ENCODE data around the gene EBI3.
"Not testable (repeated sequence)": the region's sequence is repeated elsewhere in the genome, so short reads cannot be mapped to it uniquely, and the experiment has no call there.

Gene EBI3

DNA sequence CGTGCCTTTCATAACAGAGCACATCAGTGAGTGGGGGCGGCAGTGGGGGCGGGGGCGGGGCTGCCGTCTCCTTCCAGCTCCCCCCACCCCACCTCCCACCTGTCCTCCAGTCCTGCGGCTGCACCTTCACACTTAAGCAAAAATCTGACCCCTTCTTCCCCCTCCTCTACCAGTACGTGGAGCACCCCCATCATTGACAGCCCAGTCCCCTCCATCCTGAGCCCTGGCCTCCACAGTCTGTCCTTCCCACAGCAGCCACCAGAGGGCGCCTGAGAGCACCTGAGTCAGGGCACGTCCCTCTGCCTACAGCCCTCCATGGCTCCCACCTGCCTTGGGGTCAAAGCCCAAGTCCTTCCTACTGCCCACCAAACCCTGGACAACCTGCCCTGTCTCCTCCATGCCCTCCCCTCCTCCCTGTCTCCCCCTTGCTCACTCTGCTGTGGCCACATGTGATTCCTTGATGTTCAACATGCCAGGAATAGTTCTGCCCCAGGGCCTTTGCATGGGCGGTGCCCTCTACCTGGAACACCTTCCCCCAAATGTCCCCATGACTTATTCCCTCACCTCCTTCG, 4.0 kb downstream of the EBI3 start:
- no peak overlapping the region for H3K4me3 ChIP-seq (ENCODE audit: insufficient read depth, low read depth, low read length, poor library complexity, severe bottlenecking)
- peaks cover 14% of the 10 kb centered on the region for H3K27me3 ChIP-seq (replicated peaks; ENCODE audit: control insufficient read depth, insufficient read depth, low read length, poor library complexity, severe bottlenecking)
- peak; percentile 22 to 50 (median 36) for DNase-seq

DNA sequence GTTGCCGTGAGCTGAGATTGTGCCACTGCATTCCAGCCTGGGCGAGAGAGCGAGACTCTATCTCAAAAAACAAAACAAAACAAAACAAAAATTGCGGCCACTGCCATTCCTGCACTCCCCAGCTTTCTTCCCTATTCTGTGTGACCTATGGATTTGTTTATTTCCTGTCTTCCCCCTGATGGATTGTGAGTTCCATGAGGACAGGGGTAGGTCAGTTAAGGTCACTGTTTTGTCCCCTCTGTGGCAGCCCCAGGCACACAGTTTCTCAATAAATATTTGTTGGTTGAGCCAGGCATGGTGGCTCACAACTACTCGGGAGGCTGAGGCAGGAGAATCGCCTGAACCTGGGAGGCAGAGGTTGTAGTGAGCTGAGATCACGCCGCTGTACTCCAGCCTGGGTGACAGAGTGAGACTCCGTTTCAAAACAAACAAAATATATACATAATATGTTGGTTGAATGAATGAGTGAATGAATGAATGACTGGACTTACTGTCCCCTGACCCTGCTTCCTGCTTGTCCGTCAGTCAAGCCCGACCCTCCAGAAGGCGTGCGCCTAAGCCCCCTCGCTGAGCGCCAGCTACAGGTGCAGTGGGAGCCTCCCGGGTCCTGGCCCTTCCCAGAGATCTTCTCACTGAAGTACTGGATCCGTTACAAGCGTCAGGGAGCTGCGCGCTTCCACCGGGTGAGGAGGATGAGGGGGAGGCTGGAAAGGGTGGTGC, 5.0 kb downstream of the EBI3 start:
- no peaks in the 10 kb centered on the region for H3K36me3 ChIP-seq (ENCODE audit: control insufficient read depth, insufficient read depth, low read length)
- no peaks in the 10 kb centered on the region for H3K9me3 ChIP-seq (ENCODE audit: control insufficient read depth, low read length)
- H3K27me3 ChIP-seq (replicated peaks; ENCODE audit: control insufficient read depth, insufficient read depth, low read length, poor library complexity, severe bottlenecking), result peaks cover 10% of the 10 kb centered on the region
- H3K4me3 ChIP-seq (ENCODE audit: insufficient read depth, low read depth, low read length, poor library complexity, severe bottlenecking), result no peak overlapping the region
- DNase-seq, result no peak
- no peaks in the 10 kb centered on the region for H3K4me1 ChIP-seq (ENCODE audit: control insufficient read depth, insufficient read depth, low read length, poor library complexity, severe bottlenecking)
- no peak overlapping the region for H3K27ac ChIP-seq (ENCODE audit: insufficient read depth, low read length, poor library complexity, severe bottlenecking)

More for the DNA sequence above, 4.0 kb downstream of the EBI3 start:
- Histone ChIP-seq H3K36me3 (ENCODE audit: control insufficient read depth, insufficient read depth, low read length) (no peaks in the 10 kb centered on the region), H3K27ac (ENCODE audit: insufficient read depth, low read length, poor library complexity, severe bottlenecking) (no peak overlapping the region), H3K4me1 (ENCODE audit: control insufficient read depth, insufficient read depth, low read length, poor library complexity, severe bottlenecking) (no peaks in the 10 kb centered on the region), H3K9me3 (ENCODE audit: control insufficient read depth, low read length) (no peaks in the 10 kb centered on the region)

DNA sequence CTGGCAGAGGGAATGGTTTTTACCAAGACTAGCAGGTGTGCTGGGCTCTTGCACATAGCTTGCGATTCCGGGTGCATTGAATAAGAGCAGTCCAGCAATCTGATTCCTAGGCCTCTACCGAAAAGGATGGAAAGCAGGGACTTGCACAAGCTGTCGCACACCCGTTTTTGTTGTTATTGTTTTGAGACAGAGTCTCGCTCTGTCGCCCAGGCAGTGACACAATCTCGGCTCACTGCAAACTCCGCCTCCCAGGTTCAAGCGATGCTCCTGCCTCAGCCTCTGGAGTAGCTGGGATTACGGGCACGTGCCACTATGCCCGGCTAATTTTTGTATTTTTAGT, 5.5 kb downstream of the EBI3 start:
- Histone ChIP-seq H3K4me3 (ENCODE audit: insufficient read depth, low read depth, low read length, poor library complexity, severe bottlenecking) (no peak overlapping the region), H3K9me3 (ENCODE audit: control insufficient read depth, low read length) (no peaks in the 10 kb centered on the region), H3K27me3 (replicated peaks; ENCODE audit: control insufficient read depth, insufficient read depth, low read length, poor library complexity, severe bottlenecking) (peaks cover 4% of the 10 kb centered on the region), H3K27ac (ENCODE audit: insufficient read depth, low read length, poor library complexity, severe bottlenecking) (no peak overlapping the region), H3K36me3 (ENCODE audit: control insufficient read depth, insufficient read depth, low read length) (no peaks in the 10 kb centered on the region), H3K4me1 (ENCODE audit: control insufficient read depth, insufficient read depth, low read length, poor library complexity, severe bottlenecking) (no peaks in the 10 kb centered on the region)
- DNase-seq, result no peak

DNA sequence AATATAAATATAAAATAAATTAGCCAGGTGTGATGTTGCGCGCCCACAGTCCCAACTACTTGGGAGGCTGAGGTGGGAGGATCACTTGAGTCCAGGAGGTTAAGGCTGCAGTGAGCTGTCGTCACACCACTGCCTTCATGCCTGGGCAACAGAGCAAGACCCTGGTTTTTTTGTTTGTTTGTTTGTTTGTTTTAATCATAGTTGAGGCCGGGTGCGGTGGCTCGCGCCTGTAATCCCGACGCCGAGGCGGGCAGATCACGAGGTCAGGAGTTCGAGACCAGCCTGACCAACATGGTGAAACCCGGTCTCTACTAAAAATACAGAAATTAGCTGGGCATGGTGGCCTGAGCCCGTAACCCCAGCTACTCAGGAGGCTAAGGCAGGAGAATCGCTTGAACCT, 8.2 kb downstream of the EBI3 start:
- not testable (repeated sequence) for H3K4me1 ChIP-seq (ENCODE audit: control insufficient read depth, insufficient read depth, low read length, poor library complexity, severe bottlenecking); DNase-seq; H3K4me3 ChIP-seq (ENCODE audit: insufficient read depth, low read depth, low read length, poor library complexity, severe bottlenecking); H3K27ac ChIP-seq (ENCODE audit: insufficient read depth, low read length, poor library complexity, severe bottlenecking); H3K9me3 ChIP-seq (ENCODE audit: control insufficient read depth, low read length); H3K27me3 ChIP-seq (replicated peaks; ENCODE audit: control insufficient read depth, insufficient read depth, low read length, poor library complexity, severe bottlenecking); H3K36me3 ChIP-seq (ENCODE audit: control insufficient read depth, insufficient read depth, low read length)

DNA sequence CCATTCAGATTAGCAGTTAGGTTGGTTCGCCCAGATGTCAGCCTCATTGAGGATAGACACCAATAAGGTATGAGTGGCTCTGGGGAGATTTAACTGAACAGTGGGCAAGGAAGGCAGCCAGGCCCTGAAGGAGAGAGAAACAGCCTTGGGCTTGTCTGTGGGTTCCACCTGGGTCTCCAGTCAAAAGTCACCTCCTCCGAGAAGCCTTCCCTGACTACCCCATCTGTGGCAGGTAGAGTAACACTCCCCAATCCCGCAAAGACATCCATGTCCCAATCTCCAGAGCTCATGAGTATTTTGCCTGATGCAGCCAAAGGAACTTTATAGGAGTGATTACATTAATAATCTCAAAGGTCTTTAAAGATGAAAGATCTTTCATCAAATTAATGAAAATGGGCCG, 9.5 kb downstream of the EBI3 start:
- H3K4me1 ChIP-seq (ENCODE audit: control insufficient read depth, insufficient read depth, low read length, poor library complexity, severe bottlenecking), result no peaks in the 10 kb centered on the region
- DNase-seq, result no peak
- no peaks in the 10 kb centered on the region for H3K27me3 ChIP-seq (replicated peaks; ENCODE audit: control insufficient read depth, insufficient read depth, low read length, poor library complexity, severe bottlenecking)
- no peaks in the 10 kb centered on the region for H3K36me3 ChIP-seq (ENCODE audit: control insufficient read depth, insufficient read depth, low read length)
- no peak overlapping the region for H3K27ac ChIP-seq (ENCODE audit: insufficient read depth, low read length, poor library complexity, severe bottlenecking)
- H3K9me3 ChIP-seq (ENCODE audit: control insufficient read depth, low read length), result peaks cover 6% of the 10 kb centered on the region
- no peak overlapping the region for H3K4me3 ChIP-seq (ENCODE audit: insufficient read depth, low read depth, low read length, poor library complexity, severe bottlenecking)

DNA sequence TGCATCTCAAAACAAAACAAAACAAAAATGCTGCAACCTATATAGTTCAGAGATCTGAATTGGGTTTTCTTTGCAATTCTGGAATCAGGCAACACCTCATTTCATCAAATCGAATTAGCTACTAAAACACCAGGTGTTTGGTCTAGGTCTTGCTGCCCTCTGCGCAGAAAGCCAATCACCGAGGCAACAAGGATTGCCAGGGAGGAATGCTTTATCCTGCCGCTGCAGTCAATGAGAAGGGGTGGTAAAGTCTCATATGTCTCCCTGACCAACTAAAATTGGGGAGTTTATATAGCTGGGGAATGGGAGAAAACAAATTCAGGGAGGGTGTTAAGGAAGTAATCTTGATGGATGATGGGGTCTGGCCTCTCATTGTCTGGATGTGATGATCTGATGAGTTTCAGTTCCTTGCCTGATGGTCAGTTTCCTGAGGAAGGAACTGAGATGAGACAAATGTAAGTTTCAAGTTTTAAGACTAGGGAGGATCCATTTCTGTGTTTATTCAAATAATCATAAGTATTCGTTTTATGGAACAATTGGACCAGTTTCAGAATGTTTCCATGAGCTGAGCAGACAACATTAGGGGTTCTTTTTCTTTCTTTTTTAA, 12.6 kb downstream of the EBI3 start:
- H3K27ac ChIP-seq (ENCODE audit: insufficient read depth, low read length, poor library complexity, severe bottlenecking), result no peak overlapping the region

DNA sequence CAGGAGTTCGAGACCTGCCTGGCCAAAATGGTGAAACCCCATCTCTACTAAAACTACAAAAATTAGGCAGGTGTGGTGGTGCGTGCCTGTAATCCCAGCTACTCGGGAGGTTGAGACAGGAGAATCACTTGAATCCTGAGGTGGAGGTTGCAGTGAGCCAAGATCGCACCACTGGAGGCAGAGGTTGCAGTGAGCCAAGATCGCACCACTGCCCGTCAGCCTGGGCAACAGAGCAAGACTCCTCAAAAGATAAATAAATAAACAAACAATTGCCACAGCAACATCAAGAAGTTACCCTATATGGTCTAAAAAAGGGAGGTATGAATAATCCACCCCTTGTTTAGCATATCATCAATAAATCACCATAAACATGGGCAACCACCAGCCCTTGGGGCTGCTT, 16.6 kb downstream of the EBI3 start:
- not testable (repeated sequence) for H3K27me3 ChIP-seq (replicated peaks; ENCODE audit: control insufficient read depth, insufficient read depth, low read length, poor library complexity, severe bottlenecking); H3K4me3 ChIP-seq (ENCODE audit: insufficient read depth, low read depth, low read length, poor library complexity, severe bottlenecking); DNase-seq; H3K9me3 ChIP-seq (ENCODE audit: control insufficient read depth, low read length); H3K4me1 ChIP-seq (ENCODE audit: control insufficient read depth, insufficient read depth, low read length, poor library complexity, severe bottlenecking); H3K27ac ChIP-seq (ENCODE audit: insufficient read depth, low read length, poor library complexity, severe bottlenecking)
- peaks cover 21% of the 10 kb centered on the region for H3K36me3 ChIP-seq (ENCODE audit: control insufficient read depth, insufficient read depth, low read length)

More for the DNA sequence above, 12.6 kb downstream of the EBI3 start:
- Histone ChIP-seq H3K4me1 (ENCODE audit: control insufficient read depth, insufficient read depth, low read length, poor library complexity, severe bottlenecking) (peaks cover 4% of the 10 kb centered on the region), H3K9me3 (ENCODE audit: control insufficient read depth, low read length) (peaks cover 6% of the 10 kb centered on the region), H3K36me3 (ENCODE audit: control insufficient read depth, insufficient read depth, low read length) (no peaks in the 10 kb centered on the region), H3K4me3 (ENCODE audit: insufficient read depth, low read depth, low read length, poor library complexity, severe bottlenecking) (no peak overlapping the region), H3K27me3 (replicated peaks; ENCODE audit: control insufficient read depth, insufficient read depth, low read length, poor library complexity, severe bottlenecking) (no peaks in the 10 kb centered on the region)
- no peak for DNase-seq

DNA sequence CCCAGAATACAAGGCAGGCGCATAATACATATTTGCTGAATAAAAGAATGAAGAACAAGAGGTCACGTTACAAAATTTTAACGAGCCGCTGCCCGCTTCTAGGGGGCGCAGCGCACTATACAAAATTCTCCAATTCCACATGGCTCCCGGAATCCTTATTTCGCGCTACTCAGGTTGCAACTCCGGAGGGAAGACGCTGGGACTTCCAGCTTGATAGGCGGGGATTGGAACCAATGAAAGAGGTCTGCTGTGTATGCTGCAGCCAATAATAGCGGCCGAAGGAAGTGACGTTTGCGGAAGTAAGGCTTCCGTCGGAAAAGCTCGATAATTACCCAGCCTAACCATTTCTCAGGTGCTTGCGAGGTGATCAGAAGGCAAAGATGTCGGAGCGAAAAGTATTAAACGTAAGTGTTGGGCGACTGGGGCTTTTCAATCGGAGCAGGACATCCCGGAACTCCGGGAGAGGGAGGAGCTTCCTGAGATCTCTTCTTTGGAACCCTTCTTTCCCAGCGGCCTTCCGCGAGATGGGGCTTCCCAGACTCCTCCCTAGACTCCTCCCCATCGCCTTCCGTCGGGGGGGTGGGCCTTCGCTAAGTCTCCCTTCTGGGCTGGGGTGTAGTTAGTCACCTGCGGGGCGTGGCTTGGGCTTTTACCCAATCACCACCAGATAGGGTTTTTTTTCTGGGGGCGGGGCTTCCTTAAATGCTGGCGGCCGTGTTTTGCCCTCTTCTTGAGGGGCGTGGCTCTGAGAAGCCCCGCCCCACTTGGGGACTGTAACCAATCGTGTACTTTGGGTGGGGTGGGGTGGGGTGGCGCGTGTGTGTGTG, 17.7 kb downstream of the EBI3 start, which contains the start of gene YJU2:
Gene YJU2, plus strand, starts transcription at position 314 of the 827 bp plus-strand sequence. Its CDS starts 67 bp downstream, at position 381.
- peak within 1 kb of the TSS; percentile 100 for H3K27ac ChIP-seq (ENCODE audit: insufficient read depth, low read length, poor library complexity, severe bottlenecking)
- H3K4me1 ChIP-seq (ENCODE audit: control insufficient read depth, insufficient read depth, low read length, poor library complexity, severe bottlenecking), result peaks cover 9% of the 10 kb centered on the region
- H3K4me3 ChIP-seq (ENCODE audit: insufficient read depth, low read depth, low read length, poor library complexity, severe bottlenecking), result peak within 1 kb of the TSS; percentile 97
- H3K27me3 ChIP-seq (replicated peaks; ENCODE audit: control insufficient read depth, insufficient read depth, low read length, poor library complexity, severe bottlenecking), result no peaks in the 10 kb centered on the region
- H3K36me3 ChIP-seq (ENCODE audit: control insufficient read depth, insufficient read depth, low read length), result peaks cover 31% of the 10 kb centered on the region
- peaks cover 3% of the 10 kb centered on the region for H3K9me3 ChIP-seq (ENCODE audit: control insufficient read depth, low read length)
- peak; percentile 97 to 99 (median 99) for DNase-seq

DNA sequence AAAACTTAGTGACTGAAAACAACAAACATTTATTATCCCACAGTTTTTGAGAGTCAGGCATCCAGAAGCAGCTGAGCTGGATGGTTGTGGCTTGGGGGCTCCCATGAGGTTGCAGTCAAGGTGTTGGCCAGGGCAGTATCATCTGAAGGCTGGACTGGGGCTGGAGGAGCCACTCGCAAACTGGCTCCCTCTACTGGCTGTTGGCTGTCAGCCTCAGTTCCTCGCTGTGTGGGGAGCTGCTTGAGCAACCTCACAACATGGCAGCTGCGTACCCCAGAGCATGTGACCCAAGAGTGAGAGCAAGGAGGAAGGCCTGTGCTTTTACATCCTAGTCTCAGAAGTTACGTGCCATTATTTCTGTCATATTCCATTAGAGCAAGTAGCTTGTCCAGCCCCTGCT, 27.2 kb downstream of the EBI3 start:
- DNase-seq, result no peak
- Histone ChIP-seq H3K4me1 (ENCODE audit: control insufficient read depth, insufficient read depth, low read length, poor library complexity, severe bottlenecking) (no peaks in the 10 kb centered on the region), H3K27me3 (replicated peaks; ENCODE audit: control insufficient read depth, insufficient read depth, low read length, poor library complexity, severe bottlenecking) (no peaks in the 10 kb centered on the region), H3K4me3 (ENCODE audit: insufficient read depth, low read depth, low read length, poor library complexity, severe bottlenecking) (no peak overlapping the region), H3K9me3 (ENCODE audit: control insufficient read depth, low read length) (no peaks in the 10 kb centered on the region), H3K27ac (ENCODE audit: insufficient read depth, low read length, poor library complexity, severe bottlenecking) (no peak overlapping the region), H3K36me3 (ENCODE audit: control insufficient read depth, insufficient read depth, low read length) (peaks cover 86% of the 10 kb centered on the region)

Measured in effector memory CD4-positive, alpha-beta T cell (primary cell).